SK-N-SH (cell line): Measurements from ENCODE around the gene ADGRF5. TPM values are rescaled to one million over a fixed set of nuclear protein-coding genes. Genes with fewer than 3 reads are reported as not detected.
A peak's percentile ranks its signal among the peaks of the same experiment; 100 is the strongest.

ENCODE experiments used
- CTCF ChIA-PET: fragments of 300-600, 350-600 bp; formaldehyde crosslinking; extraction: SDS; loops from one replicate; lab custom pipeline; 2021; lab: Yijun Ruan, JAX
- POLR2A ChIA-PET: fragments of 350-600 bp; sonication (Branson Sonifier 250); formaldehyde crosslinking; extraction: SDS; loops from one replicate; lab custom pipeline; 2020; ENCODE audit warnings: antibody characterized with exemption, inconsistent platforms; lab: Yijun Ruan, JAX
- DNase-seq: peaks from one replicate; pipeline ENCODE4 v3.0.0; 2012
- H2AFZ ChIP-seq: fragments of 200-600 bp; sonication (generic); 2 replicates; pipeline ENCODE4 v1.8.1; 2016; ENCODE audit warnings: antibody characterized with exemption, mild to moderate bottlenecking, low read depth
- H3F3A ChIP-seq: fragments of 200-600 bp; sonication (generic); replicated peaks from 2 replicates; pipeline ENCODE3; 2016; ENCODE audit warnings: antibody characterized with exemption, mild to moderate bottlenecking; ENCODE audit not compliant: insufficient read depth
- H3K27ac ChIP-seq, 2 experiments: fragments of 200-500 bp in 1 of 2; fragments of 200-600 bp in 1 of 2; sonication (Bioruptor generic) in 1 of 2; sonication (generic), shearing (Covaris generic) in 1 of 2; 2 replicates each; pipeline versions ENCODE4 v1.5.1 to v1.6.1; 2014 to 2016; ENCODE audit warnings: low read depth in 2 of 2, inconsistent platforms in 1 of 2, low read length in 1 of 2, mild to moderate bottlenecking in 1 of 2, mixed read lengths in 1 of 2
- H3K27me3 ChIP-seq: fragments of 200-600 bp; sonication (generic), shearing (Covaris generic); 2 replicates; pipeline ENCODE4 v1.6.1; 2016; ENCODE audit warnings: mixed run types; ENCODE audit not compliant: insufficient read depth
- H3K36me3 ChIP-seq, 2 experiments: fragments of 200-500 bp in 1 of 2; fragments of 200-600 bp in 1 of 2; sonication (Bioruptor generic) in 1 of 2; sonication (generic) in 1 of 2; replicated peaks in 1 of 2; 2 replicates each; pipeline versions ENCODE3 to v1.5.1; 2014 to 2016; ENCODE audit warnings: low read length in 1 of 2, mild to moderate bottlenecking in 1 of 2; ENCODE audit not compliant: insufficient read depth in 2 of 2, control insufficient read depth in 1 of 2
- H3K4me1 ChIP-seq, 2 experiments: fragments of 200-500 bp in 1 of 2; fragments of 200-600 bp in 1 of 2; sonication (Bioruptor generic) in 1 of 2; sonication (generic), shearing (Covaris generic) in 1 of 2; 2 replicates each; pipeline versions ENCODE4 v1.5.1 to v1.6.1; 2014 to 2016; ENCODE audit warnings: low read depth in 1 of 2, low read length in 1 of 2, mixed run types in 1 of 2; ENCODE audit not compliant: insufficient read depth in 2 of 2, control insufficient read depth in 1 of 2
- H3K4me2 ChIP-seq: fragments of 200-600 bp; sonication (generic), shearing (Covaris generic); 2 replicates; pipeline ENCODE4 v1.6.1; 2017; ENCODE audit warnings: mixed run types
- H3K4me3 ChIP-seq, 2 experiments: fragments of 200-500 bp in 1 of 2; fragments of 200-600 bp in 1 of 2; sonication (Bioruptor generic) in 1 of 2; sonication (generic), shearing (Covaris generic) in 1 of 2; 2 replicates each; pipeline versions ENCODE4 v1.5.1 to v1.8.1; 2014 to 2016; ENCODE audit warnings: low read depth in 2 of 2, inconsistent platforms in 1 of 2, low read length in 1 of 2, mild to moderate bottlenecking in 1 of 2, mixed read lengths in 1 of 2, moderate library complexity in 1 of 2
- H3K79me2 ChIP-seq: fragments of 200-600 bp; sonication (generic); 2 replicates; pipeline ENCODE4 v1.8.1; 2017; ENCODE audit warnings: mild to moderate bottlenecking; ENCODE audit not compliant: insufficient read depth
- H3K9ac ChIP-seq: fragments of 200-600 bp; sonication (generic); 2 replicates; pipeline ENCODE4 v1.6.1; 2017; ENCODE audit warnings: mixed run types
- H3K9me2 ChIP-seq: fragments of 200-600 bp; sonication (generic); 2 replicates; pipeline ENCODE4 v1.6.1; 2017; ENCODE audit warnings: mixed run types
- H3K9me3 ChIP-seq: fragments of 200-600 bp; sonication (generic); 2 replicates; pipeline ENCODE4 v1.6.1; 2017; ENCODE audit warnings: mixed run types, mild to moderate bottlenecking, moderate library complexity
- H4K20me1 ChIP-seq: fragments of 200-600 bp; sonication (generic); 2 replicates; pipeline ENCODE4 v1.6.1; 2017; ENCODE audit warnings: mild to moderate bottlenecking, mixed run types; ENCODE audit not compliant: insufficient read depth
- ELF1 ChIP-seq: IDR thresholded peaks from 2 replicates; pipeline ENCODE4 v1.4.0; 2012
- FOXJ3 ChIP-seq: sonication (generic); formaldehyde crosslinking; IDR thresholded peaks from 2 replicates; pipeline ENCODE4 v1.5.1; 2020; ENCODE audit warnings: mild to moderate bottlenecking, missing genetic modification reagents
- FOXM1 ChIP-seq: IDR thresholded peaks from 2 replicates; pipeline ENCODE4 v1.4.0; 2012; ENCODE audit warnings: low read depth, mild to moderate bottlenecking
- JUND ChIP-seq: IDR thresholded peaks from 2 replicates; pipeline ENCODE4 v1.4.0; 2012
- MEF2A ChIP-seq: IDR thresholded peaks from 2 replicates; pipeline ENCODE4 v1.4.0; 2012; ENCODE audit warnings: low read depth, borderline replicate concordance
- NRF1 ChIP-seq: IDR thresholded peaks from 2 replicates; pipeline ENCODE4 v1.6.1; 2012; ENCODE audit warnings: low read depth, mild to moderate bottlenecking, low read length
- POLR2AphosphoS5 ChIP-seq: IDR thresholded peaks from 2 replicates; pipeline ENCODE4 v1.6.1; 2012; ENCODE audit warnings: low read depth, low read length
- RAD21 ChIP-seq: IDR thresholded peaks from 2 replicates; pipeline ENCODE4 v1.6.1; 2012; ENCODE audit warnings: mild to moderate bottlenecking, low read length
- RFX5 ChIP-seq: IDR thresholded peaks from 2 replicates; pipeline ENCODE4 v1.6.1; 2012; ENCODE audit warnings: mild to moderate bottlenecking, improper control_type of control experiment, low read length
- SIN3A ChIP-seq: IDR thresholded peaks from 2 replicates; pipeline ENCODE4 v1.6.1; 2012; ENCODE audit warnings: low read depth, mild to moderate bottlenecking, low read length, moderate library complexity, borderline replicate concordance
- SMC3 ChIP-seq: IDR thresholded peaks from 2 replicates; pipeline ENCODE4 v1.6.1; 2012; ENCODE audit warnings: low read depth, low read length, improper control_type of control experiment
- TAF1 ChIP-seq: IDR thresholded peaks from 2 replicates; pipeline ENCODE4 v1.6.1; 2012; ENCODE audit warnings: low read depth, mild to moderate bottlenecking, low read length, moderate library complexity, borderline replicate concordance
- TCF12 ChIP-seq: IDR thresholded peaks from 2 replicates; pipeline ENCODE4 v1.4.0; 2012
- YY1 ChIP-seq: IDR thresholded peaks from 2 replicates; pipeline ENCODE4 v1.4.0; 2012; ENCODE audit warnings: low read depth, mild to moderate bottlenecking
- WGBS: methylation state at CpG from one replicate; pipeline ENCODE4 v1.1.6; 2017; ENCODE audit warnings: low lambda C conversion rate; 5-methylcytosine and 5-hydroxymethylcytosine counted together
- polyA plus RNA-seq, 3 experiments: library from polyadenylated mRNA; depleted of rRNA; stranded (reverse); fragments of >200 nt; gene quantifications; 2 replicates each; pipeline ENCODE4 v1.2.3, GENCODE V29; 2012
- TF ChIP-seq, protein P1 (sequence below): fragments of 150-350 bp; IDR thresholded peaks from 2 replicates; pipeline ENCODE4 v1.6.1; 2017; ENCODE audit warnings: antibody characterized with exemption, low read length, low read depth, borderline replicate concordance
- TF ChIP-seq, protein P2 (sequence below): IDR thresholded peaks from 2 replicates; pipeline ENCODE4 v1.4.0; 2012; ENCODE audit warnings: low read depth, borderline replicate concordance
- TF ChIP-seq, protein P3 (sequence below): IDR thresholded peaks from 2 replicates; pipeline ENCODE4 v1.4.0; 2012; ENCODE audit warnings: low read depth, borderline replicate concordance
- TF ChIP-seq, protein P4 (sequence below): IDR thresholded peaks from 2 replicates; pipeline ENCODE4 v1.4.0; 2012; ENCODE audit warnings: low read depth
- TF ChIP-seq, protein P5 (sequence below): IDR thresholded peaks from 2 replicates; pipeline ENCODE4; 2012
- TF ChIP-seq, protein P6 (sequence below): fragments of 200-600 bp; sonication (generic); IDR thresholded peaks from 2 replicates; pipeline ENCODE4 v1.6.1; 2017; ENCODE audit warnings: antibody characterized with exemption, mild to moderate bottlenecking, moderate library complexity

The ADGRF5 gene
- polyA plus RNA-seq, 1 of the 3 experiments (the other 2 are of a cell fraction): 0.02 TPM

DNA sequence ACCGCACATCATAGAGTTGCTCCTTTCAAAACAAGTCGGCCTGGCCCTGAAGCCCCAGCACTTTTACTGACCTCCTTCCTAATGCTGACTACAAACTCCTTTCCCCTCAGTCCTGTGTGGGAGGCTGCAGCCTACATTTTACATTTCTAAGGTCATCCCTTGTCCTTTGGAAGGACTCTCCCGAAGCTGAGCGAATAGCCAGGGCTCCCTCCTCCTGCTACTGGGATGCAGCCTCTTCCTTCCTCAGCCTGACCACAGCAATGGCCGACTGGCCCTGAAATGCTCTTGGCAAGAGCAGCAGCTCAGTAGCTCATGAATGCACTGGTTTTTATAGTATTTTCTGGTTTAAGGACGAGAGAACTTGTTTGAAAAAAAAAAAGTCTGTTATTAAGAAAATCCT lies 679 bp downstream of the ADGRF5 start:
- no peaks in the 10 kb centered on the region for H3K9me3 ChIP-seq
- TF ChIP-seq MEF2A (no peak), RFX5 (no peak), TAF1 (no peak), ELF1 (no peak), POLR2AphosphoS5 (no peak), RAD21 (no peak)
- TF ChIP-seq, protein P1, sequence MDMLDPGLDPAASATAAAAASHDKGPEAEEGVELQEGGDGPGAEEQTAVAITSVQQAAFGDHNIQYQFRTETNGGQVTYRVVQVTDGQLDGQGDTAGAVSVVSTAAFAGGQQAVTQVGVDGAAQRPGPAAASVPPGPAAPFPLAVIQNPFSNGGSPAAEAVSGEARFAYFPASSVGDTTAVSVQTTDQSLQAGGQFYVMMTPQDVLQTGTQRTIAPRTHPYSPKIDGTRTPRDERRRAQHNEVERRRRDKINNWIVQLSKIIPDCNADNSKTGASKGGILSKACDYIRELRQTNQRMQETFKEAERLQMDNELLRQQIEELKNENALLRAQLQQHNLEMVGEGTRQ: no peak
- TF ChIP-seq, protein P2, sequence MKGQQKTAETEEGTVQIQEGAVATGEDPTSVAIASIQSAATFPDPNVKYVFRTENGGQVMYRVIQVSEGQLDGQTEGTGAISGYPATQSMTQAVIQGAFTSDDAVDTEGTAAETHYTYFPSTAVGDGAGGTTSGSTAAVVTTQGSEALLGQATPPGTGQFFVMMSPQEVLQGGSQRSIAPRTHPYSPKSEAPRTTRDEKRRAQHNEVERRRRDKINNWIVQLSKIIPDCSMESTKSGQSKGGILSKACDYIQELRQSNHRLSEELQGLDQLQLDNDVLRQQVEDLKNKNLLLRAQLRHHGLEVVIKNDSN: no peak
- TF ChIP-seq, all 33 proteins: peak for 0
- Histone ChIP-seq H3F3A (peaks cover 5% of the 10 kb centered on the region), H3K4me1 (peaks cover 0 to 3% of the 10 kb centered on the region in 2 experiments; a peak in 1 of 4 replicates), H3K9ac (no peak overlapping the region), H3K27ac (no peak overlapping the region), H3K36me3 (no peaks in the 10 kb centered on the region), H3K9me2 (no peaks in the 10 kb centered on the region), H3K4me2 (peak overlapping the region; percentile 3; the same call in 1 of the 2 replicates), H2AFZ (no peak overlapping the region), H4K20me1 (no peaks in the 10 kb centered on the region), H3K27me3 (no peaks in the 10 kb centered on the region), H3K4me3 (no peak overlapping the region), H3K79me2 (no peaks in the 10 kb centered on the region)
- no peak for DNase-seq
- CTCF ChIA-PET: interaction anchor here (1.5 kb wide), 1 partner anchor 73 kb away, joined by 3 read pairs; no protein-coding TSS in a partner anchor
- WGBS: 5% methylated on average over 6 of the region's 6 CpGs
- POLR2A ChIA-PET: no interaction called here

DNA sequence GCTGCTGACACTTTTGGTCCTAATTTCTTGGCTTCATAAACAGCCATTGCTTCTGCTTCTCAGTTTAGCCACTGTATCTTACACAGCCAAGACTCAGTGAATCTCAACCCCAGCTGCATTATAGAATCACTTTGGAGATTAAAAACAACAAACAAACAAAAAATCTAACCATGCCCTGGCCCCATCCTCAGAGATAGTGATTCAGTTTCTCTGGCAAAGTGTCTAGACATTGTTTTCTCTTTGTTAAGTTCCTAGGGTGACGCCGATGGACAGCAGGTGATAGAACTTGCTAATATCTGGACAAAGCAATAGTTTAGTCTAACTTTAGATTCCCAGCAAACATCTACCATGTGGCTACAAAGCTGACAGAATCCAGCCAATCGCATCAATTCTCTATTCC lies 2.9 kb downstream of the ADGRF5 start:
- Histone ChIP-seq H3K27me3 (no peaks in the 10 kb centered on the region), H3K4me2 (no peak overlapping the region), H3K79me2 (no peaks in the 10 kb centered on the region), H3K4me1 (no peaks in the 10 kb centered on the region)
- POLR2A ChIA-PET: no interaction called here
- TF ChIP-seq, protein P3, sequence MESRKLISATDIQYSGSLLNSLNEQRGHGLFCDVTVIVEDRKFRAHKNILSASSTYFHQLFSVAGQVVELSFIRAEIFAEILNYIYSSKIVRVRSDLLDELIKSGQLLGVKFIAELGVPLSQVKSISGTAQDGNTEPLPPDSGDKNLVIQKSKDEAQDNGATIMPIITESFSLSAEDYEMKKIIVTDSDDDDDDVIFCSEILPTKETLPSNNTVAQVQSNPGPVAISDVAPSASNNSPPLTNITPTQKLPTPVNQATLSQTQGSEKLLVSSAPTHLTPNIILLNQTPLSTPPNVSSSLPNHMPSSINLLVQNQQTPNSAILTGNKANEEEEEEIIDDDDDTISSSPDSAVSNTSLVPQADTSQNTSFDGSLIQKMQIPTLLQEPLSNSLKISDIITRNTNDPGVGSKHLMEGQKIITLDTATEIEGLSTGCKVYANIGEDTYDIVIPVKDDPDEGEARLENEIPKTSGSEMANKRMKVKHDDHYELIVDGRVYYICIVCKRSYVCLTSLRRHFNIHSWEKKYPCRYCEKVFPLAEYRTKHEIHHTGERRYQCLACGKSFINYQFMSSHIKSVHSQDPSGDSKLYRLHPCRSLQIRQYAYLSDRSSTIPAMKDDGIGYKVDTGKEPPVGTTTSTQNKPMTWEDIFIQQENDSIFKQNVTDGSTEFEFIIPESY: no peak
- TF ChIP-seq FOXM1: no peak
- no peak for TF ChIP-seq JUND
- TF ChIP-seq RAD21: no peak
- no peak for TF ChIP-seq ELF1
- TF ChIP-seq, protein P4, sequence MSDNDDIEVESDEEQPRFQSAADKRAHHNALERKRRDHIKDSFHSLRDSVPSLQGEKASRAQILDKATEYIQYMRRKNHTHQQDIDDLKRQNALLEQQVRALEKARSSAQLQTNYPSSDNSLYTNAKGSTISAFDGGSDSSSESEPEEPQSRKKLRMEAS: no peak
- TF ChIP-seq POLR2AphosphoS5: no peak
- TF ChIP-seq SMC3: no peak
- TF ChIP-seq YY1: no peak
- no peak for TF ChIP-seq TCF12
- TF ChIP-seq, protein P5, sequence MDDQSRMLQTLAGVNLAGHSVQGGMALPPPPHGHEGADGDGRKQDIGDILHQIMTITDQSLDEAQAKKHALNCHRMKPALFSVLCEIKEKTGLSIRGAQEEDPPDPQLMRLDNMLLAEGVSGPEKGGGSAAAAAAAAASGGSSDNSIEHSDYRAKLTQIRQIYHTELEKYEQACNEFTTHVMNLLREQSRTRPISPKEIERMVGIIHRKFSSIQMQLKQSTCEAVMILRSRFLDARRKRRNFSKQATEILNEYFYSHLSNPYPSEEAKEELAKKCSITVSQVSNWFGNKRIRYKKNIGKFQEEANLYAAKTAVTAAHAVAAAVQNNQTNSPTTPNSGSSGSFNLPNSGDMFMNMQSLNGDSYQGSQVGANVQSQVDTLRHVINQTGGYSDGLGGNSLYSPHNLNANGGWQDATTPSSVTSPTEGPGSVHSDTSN: no peak
- no peak for TF ChIP-seq NRF1
- TF ChIP-seq, protein P6, sequence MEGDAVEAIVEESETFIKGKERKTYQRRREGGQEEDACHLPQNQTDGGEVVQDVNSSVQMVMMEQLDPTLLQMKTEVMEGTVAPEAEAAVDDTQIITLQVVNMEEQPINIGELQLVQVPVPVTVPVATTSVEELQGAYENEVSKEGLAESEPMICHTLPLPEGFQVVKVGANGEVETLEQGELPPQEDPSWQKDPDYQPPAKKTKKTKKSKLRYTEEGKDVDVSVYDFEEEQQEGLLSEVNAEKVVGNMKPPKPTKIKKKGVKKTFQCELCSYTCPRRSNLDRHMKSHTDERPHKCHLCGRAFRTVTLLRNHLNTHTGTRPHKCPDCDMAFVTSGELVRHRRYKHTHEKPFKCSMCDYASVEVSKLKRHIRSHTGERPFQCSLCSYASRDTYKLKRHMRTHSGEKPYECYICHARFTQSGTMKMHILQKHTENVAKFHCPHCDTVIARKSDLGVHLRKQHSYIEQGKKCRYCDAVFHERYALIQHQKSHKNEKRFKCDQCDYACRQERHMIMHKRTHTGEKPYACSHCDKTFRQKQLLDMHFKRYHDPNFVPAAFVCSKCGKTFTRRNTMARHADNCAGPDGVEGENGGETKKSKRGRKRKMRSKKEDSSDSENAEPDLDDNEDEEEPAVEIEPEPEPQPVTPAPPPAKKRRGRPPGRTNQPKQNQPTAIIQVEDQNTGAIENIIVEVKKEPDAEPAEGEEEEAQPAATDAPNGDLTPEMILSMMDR: no peak
- TF ChIP-seq, protein P2: no peak
- no peak for TF ChIP-seq SIN3A
- no peak for TF ChIP-seq FOXJ3 (CRISPR knock-in tag)
- TF ChIP-seq, all 33 proteins: peak for 0
- no peak overlapping the region for H2AFZ ChIP-seq
- H3K9me2 ChIP-seq: no peaks in the 10 kb centered on the region
- no peaks in the 10 kb centered on the region for H3F3A ChIP-seq
- no peak for DNase-seq
- H3K4me3 ChIP-seq: no peak overlapping the region
- CTCF ChIA-PET: no interaction called here
- no peak overlapping the region for H3K27ac ChIP-seq
- no peaks in the 10 kb centered on the region for H3K9me3 ChIP-seq
- no peaks in the 10 kb centered on the region for H3K36me3 ChIP-seq
- H4K20me1 ChIP-seq: no peaks in the 10 kb centered on the region
- WGBS: 29% methylated on average over 3 of the region's 3 CpGs
- no peak overlapping the region for H3K9ac ChIP-seq
